Spleen (tissue), 7 donors: ENCODE results near the gene SLC6A2.

Experiments used
- CTCF ChIP-seq, 11 experiments: fragments of 200-600 bp in 7 of 11; fragments of 450-650 bp in 4 of 11; sonication (generic) in 4 of 11; IDR thresholded peaks in 8 of 11; conservative IDR thresholded peaks in 3 of 11; 1 replicate in 7 of 11; 2 replicates in 4 of 11; pipeline versions ENCODE4 v1.4.0 to v1.8.0; 2016 to 2021; ENCODE audit warnings: antibody characterized with exemption in 11 of 11, inconsistent platforms in 4 of 11, mild to moderate bottlenecking in 1 of 11
- POLR2AphosphoS5 ChIP-seq, 3 donors: sonication (generic); formaldehyde crosslinking; IDR thresholded peaks; one replicate each; pipeline ENCODE4 v1.5.1; 2017; ENCODE audit warnings: antibody characterized with exemption in 3 of 3
- donor health status: DM: no; HTN: no; CAD: no; lungs with moderate emphysema.
- donor health status: DM: no; HTN: no; CAD: no.
- donor health status: DM: no; HTN: no; CAD: no.

GRCh38 chr16:55695595-55695994 is 39.8 kb downstream of the SLC6A2 start:
- TF ChIP-seq CTCF (IDR thresholded peaks at IDR 0.05 in 8 of 11, conservative IDR thresholded peaks at IDR 0.05 in 3 of 11) = no peak
- no peak for TF ChIP-seq POLR2AphosphoS5 (IDR thresholded peaks at IDR 0.05)
